ENCODE measurements around the gene ADM2. TPM values are rescaled to one million over a fixed set of nuclear protein-coding genes. Genes with fewer than 3 reads are reported as not detected.

Gene ADM2
- total RNA-seq, 1 donor from 2014 or later = 23.0 TPM

- FAIRE-seq (no peak), DNase-seq (ENCODE audit: low read depth) (no peak)
- Mint-ChIP-seq H3K27me3 (ENCODE audit: low read depth, unreplicated experiment) (no peaks in the 10 kb centered on the region), H3K27ac (ENCODE audit: unreplicated experiment) (no peak overlapping the region), H3K9me3 (ENCODE audit: unreplicated experiment) (no peaks in the 10 kb centered on the region), H3K4me1 (ENCODE audit: low read depth, unreplicated experiment) (no peaks in the 10 kb centered on the region), H3K4me3 (ENCODE audit: unreplicated experiment) (no peak overlapping the region), H3K36me3 (ENCODE audit: low read depth, unreplicated experiment) (peaks cover 16% of the 10 kb centered on the region)
- no peaks in the 10 kb centered on the region for H3K27me3 ChIP-seq (ENCODE audit: insufficient read depth, low read length)
- no peaks in the 10 kb centered on the region for H3K9me3 ChIP-seq (ENCODE audit: insufficient read depth, low read depth, low read length)
- no peak for TF ChIP-seq EZH2 (IDR thresholded peaks at IDR 0.05; ENCODE audit: insufficient read depth, low read length)
- TF ChIP-seq, protein P1, sequence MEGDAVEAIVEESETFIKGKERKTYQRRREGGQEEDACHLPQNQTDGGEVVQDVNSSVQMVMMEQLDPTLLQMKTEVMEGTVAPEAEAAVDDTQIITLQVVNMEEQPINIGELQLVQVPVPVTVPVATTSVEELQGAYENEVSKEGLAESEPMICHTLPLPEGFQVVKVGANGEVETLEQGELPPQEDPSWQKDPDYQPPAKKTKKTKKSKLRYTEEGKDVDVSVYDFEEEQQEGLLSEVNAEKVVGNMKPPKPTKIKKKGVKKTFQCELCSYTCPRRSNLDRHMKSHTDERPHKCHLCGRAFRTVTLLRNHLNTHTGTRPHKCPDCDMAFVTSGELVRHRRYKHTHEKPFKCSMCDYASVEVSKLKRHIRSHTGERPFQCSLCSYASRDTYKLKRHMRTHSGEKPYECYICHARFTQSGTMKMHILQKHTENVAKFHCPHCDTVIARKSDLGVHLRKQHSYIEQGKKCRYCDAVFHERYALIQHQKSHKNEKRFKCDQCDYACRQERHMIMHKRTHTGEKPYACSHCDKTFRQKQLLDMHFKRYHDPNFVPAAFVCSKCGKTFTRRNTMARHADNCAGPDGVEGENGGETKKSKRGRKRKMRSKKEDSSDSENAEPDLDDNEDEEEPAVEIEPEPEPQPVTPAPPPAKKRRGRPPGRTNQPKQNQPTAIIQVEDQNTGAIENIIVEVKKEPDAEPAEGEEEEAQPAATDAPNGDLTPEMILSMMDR (IDR thresholded peaks at IDR 0.05; ENCODE audit: insufficient read depth, low read depth, low read length) = no peak
- H4K20me1 ChIP-seq (ENCODE audit: insufficient read depth, low read length) = peaks cover 10% of the 10 kb centered on the region
- no peak overlapping the region for H3K27ac ChIP-seq (ENCODE audit: low read depth, low read length)
- no peaks in the 10 kb centered on the region for H3K4me1 ChIP-seq (ENCODE audit: insufficient read depth, low read length)
- H3K4me2 ChIP-seq (ENCODE audit: low read length) = no peak overlapping the region
- H3K4me3 ChIP-seq (ENCODE audit: insufficient read depth, low read depth, low read length) = no peak overlapping the region
- peaks cover 8% of the 10 kb centered on the region for H3K36me3 ChIP-seq (ENCODE audit: insufficient read depth, low read length)
- no peaks in the 10 kb centered on the region for H3K79me2 ChIP-seq (ENCODE audit: insufficient read depth, low read length)
- H3K9ac ChIP-seq (ENCODE audit: low read length) = no peak overlapping the region
- H2AFZ ChIP-seq (ENCODE audit: low read depth, low read length) = no peak overlapping the region
Measured at GRCh38 chr22:50454556-50455075, 26.7 kb upstream of the ADM2 start.

- Mint-ChIP-seq H3K27ac (ENCODE audit: unreplicated experiment) (no peak overlapping the region), H3K36me3 (ENCODE audit: low read depth, unreplicated experiment) (peaks cover 13% of the 10 kb centered on the region), H3K4me3 (ENCODE audit: unreplicated experiment) (no peak overlapping the region), H3K9me3 (ENCODE audit: unreplicated experiment) (no peaks in the 10 kb centered on the region), H3K27me3 (ENCODE audit: low read depth, unreplicated experiment) (no peaks in the 10 kb centered on the region), H3K4me1 (ENCODE audit: low read depth, unreplicated experiment) (no peaks in the 10 kb centered on the region)
- Histone ChIP-seq H3K9ac (ENCODE audit: low read length) (no peak overlapping the region), H3K9me3 (ENCODE audit: insufficient read depth, low read depth, low read length) (no peaks in the 10 kb centered on the region), H3K36me3 (ENCODE audit: insufficient read depth, low read length) (peaks cover 8% of the 10 kb centered on the region), H4K20me1 (ENCODE audit: insufficient read depth, low read length) (peaks cover 4% of the 10 kb centered on the region), H3K4me3 (ENCODE audit: insufficient read depth, low read depth, low read length) (no peak overlapping the region), H2AFZ (ENCODE audit: low read depth, low read length) (no peak overlapping the region), H3K4me2 (ENCODE audit: low read length) (no peak overlapping the region), H3K27me3 (ENCODE audit: insufficient read depth, low read length) (no peaks in the 10 kb centered on the region), H3K4me1 (ENCODE audit: insufficient read depth, low read length) (no peaks in the 10 kb centered on the region), H3K79me2 (ENCODE audit: insufficient read depth, low read length) (no peaks in the 10 kb centered on the region), H3K27ac (ENCODE audit: low read depth, low read length) (no peak overlapping the region)
- DNase-seq (ENCODE audit: low read depth) (no peak), FAIRE-seq (no peak)
- TF ChIP-seq, protein P1 (IDR thresholded peaks at IDR 0.05; ENCODE audit: insufficient read depth, low read depth, low read length) = no peak
- TF ChIP-seq EZH2 (IDR thresholded peaks at IDR 0.05; ENCODE audit: insufficient read depth, low read length) = no peak
Measured at GRCh38 chr22:50455201-50455600, 26.1 kb upstream of the ADM2 start.

- no peak overlapping the region for H3K4me2 ChIP-seq (ENCODE audit: low read length)
- no peaks in the 10 kb centered on the region for H3K9me3 Mint-ChIP-seq (ENCODE audit: unreplicated experiment)
- H3K27ac Mint-ChIP-seq (ENCODE audit: unreplicated experiment) = no peak overlapping the region
- TF ChIP-seq, protein P1 (IDR thresholded peaks at IDR 0.05; ENCODE audit: insufficient read depth, low read depth, low read length) = no peak
- no peak for TF ChIP-seq EZH2 (IDR thresholded peaks at IDR 0.05; ENCODE audit: insufficient read depth, low read length)
- no peak overlapping the region for H3K4me3 Mint-ChIP-seq (ENCODE audit: unreplicated experiment)
- no peak overlapping the region for H3K4me3 ChIP-seq (ENCODE audit: insufficient read depth, low read depth, low read length)
- no peaks in the 10 kb centered on the region for H3K79me2 ChIP-seq (ENCODE audit: insufficient read depth, low read length)
- DNase-seq (ENCODE audit: low read depth) = no peak
- no peaks in the 10 kb centered on the region for H4K20me1 ChIP-seq (ENCODE audit: insufficient read depth, low read length)
- no peak overlapping the region for H2AFZ ChIP-seq (ENCODE audit: low read depth, low read length)
- no peaks in the 10 kb centered on the region for H3K9me3 ChIP-seq (ENCODE audit: insufficient read depth, low read depth, low read length)
- FAIRE-seq = no peak
- no peaks in the 10 kb centered on the region for H3K4me1 ChIP-seq (ENCODE audit: insufficient read depth, low read length)
- H3K36me3 ChIP-seq (ENCODE audit: insufficient read depth, low read length) = peaks cover 8% of the 10 kb centered on the region
- H3K36me3 Mint-ChIP-seq (ENCODE audit: low read depth, unreplicated experiment) = peaks cover 13% of the 10 kb centered on the region
- no peaks in the 10 kb centered on the region for H3K27me3 Mint-ChIP-seq (ENCODE audit: low read depth, unreplicated experiment)
- H3K9ac ChIP-seq (ENCODE audit: low read length) = no peak overlapping the region
- no peaks in the 10 kb centered on the region for H3K4me1 Mint-ChIP-seq (ENCODE audit: low read depth, unreplicated experiment)
- H3K27ac ChIP-seq (ENCODE audit: low read depth, low read length) = no peak overlapping the region
- no peaks in the 10 kb centered on the region for H3K27me3 ChIP-seq (ENCODE audit: insufficient read depth, low read length)
Measured at GRCh38 chr22:50456026-50456425, 25.3 kb upstream of the ADM2 start.
